GM18873 (cell line): ENCODE measurements around the gene CTSO.
"Not testable (repeated sequence)": the region's sequence is repeated elsewhere in the genome, so short reads cannot be mapped to it uniquely, and the experiment has no call there.

Experiments used
- ATAC-seq: cut with Tn5 transposase; IDR thresholded peaks from one replicate; pipeline ENCODE4 v1.9.1; 2021; ENCODE audit warnings: mild to moderate bottlenecking, moderate library complexity, moderate number of reproducible peaks; ENCODE audit not compliant: unreplicated experiment, low FRiP score

Gene CTSO

GRCh38 chr4:155909615-155910226, 43.9 kb downstream of the CTSO start:
- no peak for ATAC-seq

DNA sequence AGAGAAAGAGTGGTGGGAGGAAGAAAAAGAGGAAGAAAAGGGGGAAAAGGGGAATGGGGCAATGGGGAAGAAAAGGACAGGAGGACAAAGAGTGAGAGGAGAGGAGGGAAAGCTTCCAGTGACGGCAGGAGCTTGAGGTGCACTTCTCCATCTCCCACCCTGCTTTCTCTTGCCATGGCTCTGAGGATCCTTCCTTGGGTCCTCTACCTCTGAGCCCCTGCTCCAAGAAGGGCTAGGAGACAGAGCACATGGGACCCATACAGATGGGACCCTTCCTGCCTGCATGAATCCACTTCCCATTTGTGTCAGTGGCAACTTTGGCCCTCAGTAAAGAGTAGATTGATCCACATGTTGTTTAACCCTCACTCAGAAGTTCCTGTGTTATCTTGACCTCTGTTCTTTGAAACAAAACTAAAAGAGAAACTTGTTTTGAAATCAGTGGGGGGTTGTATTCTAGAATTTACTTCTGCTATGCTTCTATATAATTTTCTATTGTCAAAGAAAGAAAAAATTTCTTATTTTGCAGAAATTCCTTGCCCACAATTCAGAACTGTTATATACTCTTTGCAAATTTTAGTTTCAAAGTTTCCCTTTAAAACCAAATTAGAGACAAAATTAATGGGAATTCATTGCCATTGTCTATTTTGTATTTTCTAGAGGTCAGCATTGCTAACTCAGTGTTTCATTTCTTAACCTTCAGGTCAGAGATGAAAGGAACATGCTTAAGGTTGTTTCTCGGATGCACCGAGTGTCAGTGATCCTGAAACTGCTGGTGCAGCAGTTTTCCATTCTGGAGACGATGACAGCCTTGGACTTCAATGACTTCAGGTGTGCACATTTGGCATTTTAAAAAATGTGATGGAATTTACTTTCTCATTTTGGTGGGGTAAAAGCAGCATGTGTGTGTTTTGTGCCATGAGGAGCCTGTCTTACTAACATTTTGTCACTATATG, 45.2 kb downstream of the CTSO start:
- no peak for ATAC-seq

- no peak for ATAC-seq
These were observed 46.1 kb downstream of the CTSO start for GRCh38 chr4:155907556-155907955.

DNA sequence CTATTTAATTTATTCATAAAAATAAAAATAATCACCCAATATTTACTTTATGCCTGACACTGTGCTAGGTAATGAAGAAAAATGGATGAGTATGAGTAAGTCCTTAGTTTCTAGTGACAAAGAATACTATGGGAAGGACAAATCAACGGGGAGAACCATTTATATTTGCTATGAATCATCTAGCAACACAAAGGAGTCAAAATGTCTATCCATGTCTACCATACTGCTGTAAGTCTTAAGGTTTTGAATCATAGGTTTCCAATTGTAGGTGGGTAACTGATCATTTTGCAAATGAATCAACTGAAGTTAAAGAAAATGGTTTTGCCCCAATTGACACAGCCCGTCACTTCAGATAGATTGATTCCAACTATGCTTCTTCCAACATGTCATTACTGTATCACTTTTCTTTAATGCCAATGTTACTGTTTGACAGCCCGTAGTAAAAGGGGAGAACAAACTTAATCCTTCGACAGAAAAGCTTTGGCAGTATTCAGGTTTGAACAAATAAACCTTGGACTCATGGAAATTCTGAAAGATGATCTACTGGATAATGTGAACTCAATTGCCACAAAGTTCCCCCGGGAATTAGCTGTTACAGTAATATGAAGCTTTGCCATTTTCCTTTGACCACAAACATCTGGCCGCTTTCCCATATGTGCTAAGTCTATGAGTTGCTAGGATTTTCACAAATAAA, 47.0 kb downstream of the CTSO start:
- ATAC-seq, result no peak

DNA sequence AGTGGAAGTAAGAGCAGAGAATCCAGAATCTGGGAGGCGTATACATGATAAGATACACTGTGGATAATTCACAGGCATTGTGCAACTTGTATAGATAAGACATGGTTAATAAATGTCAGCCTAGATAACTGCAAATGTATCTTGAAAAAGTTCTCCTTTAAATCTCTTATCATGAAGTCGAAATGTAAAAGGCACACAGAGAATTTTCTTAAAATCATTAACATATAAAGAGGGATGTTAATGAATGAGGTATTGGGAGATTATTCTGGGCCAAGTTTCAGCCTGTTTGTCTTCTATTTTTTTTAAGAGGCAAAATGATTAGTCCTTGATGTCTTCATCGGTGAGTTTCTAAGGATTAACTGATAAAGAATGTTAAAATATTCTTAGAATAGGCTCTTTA, 49.3 kb downstream of the CTSO start:
- ATAC-seq, result no peak

- no peak for ATAC-seq
These were observed 50.2 kb downstream of the CTSO start, which contains the start of gene TDO2 for GRCh38 chr4:155903453-155903852. TSS of gene TDO2 (plus strand) at chr4:155903696. CDS start at chr4:155903759, 63 bp downstream.

DNA sequence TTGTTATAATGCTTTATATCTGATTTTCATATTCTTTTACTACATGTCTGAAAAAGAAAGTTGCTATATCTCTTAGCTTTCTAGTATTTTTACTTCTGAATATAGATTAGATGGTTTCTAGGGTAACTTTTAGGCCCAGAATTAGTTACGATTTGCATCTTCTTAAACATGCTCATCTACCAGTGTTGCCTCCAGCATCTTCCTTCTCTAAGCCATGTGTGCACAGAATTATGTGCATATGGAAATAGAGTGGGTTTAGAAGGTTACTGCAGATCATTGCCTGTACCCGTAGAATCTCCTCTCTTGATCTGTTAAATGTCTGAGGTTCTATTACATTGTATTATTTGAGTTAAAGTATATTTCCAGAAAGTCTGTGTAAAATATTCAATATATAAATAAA, 52.7 kb downstream of the CTSO start:
- ATAC-seq, result no peak

DNA sequence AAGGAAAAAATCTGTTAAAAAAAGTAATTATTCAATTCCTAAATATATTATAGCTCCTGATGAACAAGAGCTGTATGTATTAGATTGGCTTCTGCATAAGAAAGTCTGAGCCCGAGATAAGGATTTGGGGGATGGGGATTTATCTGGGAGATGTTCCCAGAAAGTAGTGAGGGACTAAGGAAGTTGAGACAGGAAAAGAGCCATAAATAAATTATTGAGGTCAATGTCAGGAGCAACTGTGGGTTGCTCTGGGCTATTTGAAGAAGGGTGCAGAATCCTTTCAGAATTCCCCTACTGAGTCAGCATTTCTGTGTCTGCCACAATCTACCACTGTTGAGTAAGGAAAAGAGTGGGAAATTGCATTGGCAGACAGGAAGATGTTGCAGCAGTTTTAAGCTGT, 53.3 kb downstream of the CTSO start:
- ATAC-seq, result no peak

GRCh38 chr4:155899891-155900290, 53.8 kb downstream of the CTSO start:
- no peak for ATAC-seq

- ATAC-seq, result not testable (repeated sequence)
These were observed 55.3 kb downstream of the CTSO start for GRCh38 chr4:155898371-155898770.

DNA sequence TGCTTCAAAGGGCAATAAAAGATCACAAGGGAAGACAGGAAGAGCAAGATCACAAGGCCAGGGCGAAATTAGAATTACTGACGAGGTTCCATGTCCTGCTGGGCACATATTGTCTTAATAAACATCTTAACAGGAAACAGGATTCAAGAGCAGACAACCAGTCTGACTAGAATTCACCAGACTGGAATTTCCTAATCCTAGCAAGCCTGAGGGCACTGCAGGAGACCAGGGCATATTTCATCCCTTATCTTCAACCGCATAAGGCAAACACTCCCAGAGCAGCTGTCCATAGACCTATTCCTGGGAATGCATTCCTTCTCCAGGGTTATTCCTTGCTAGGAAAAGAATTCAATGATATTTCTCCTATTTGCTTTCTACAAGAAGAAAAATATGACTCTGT, 62.6 kb downstream of the CTSO start:
- no peak for ATAC-seq

- ATAC-seq, result no peak
These were observed 63.7 kb downstream of the CTSO start for GRCh38 chr4:155889946-155890345.

- ATAC-seq, result peak; percentile 95
These were observed 64.5 kb downstream of the CTSO start for GRCh38 chr4:155889031-155889793.

DNA sequence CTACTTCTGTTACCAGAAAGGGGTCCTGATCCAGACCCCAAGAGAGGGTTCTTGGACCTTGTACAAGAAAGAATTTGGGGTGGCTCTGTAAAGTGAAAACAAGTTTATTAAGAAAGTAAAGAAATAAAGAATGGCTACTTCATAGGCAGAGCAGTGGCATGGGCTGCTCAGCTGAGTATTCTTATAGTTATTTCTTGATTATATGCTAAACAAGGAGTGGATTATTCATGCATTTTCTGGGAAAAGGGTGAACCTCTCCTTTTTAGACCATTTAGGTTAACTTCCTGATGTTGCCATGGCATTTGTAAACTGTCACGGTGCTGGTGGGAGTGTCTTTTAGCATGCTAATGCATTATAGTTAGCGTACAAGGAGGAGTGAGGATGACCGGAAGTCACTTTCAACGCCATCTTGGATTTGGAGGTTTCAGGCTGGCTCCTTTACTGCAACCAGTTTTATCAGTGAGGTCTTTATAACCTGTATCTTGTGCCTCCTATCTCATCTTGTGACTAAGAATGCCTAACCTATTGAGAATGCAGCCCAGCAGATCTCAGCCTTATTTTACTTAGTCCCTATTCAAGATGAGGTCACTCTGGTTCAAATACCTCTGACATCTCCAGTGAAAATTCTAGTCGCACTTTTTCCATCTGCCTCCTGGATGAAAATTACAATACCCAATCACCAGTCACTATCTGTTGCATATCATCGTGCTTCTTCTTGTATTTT, 65.7 kb downstream of the CTSO start:
- no peak for ATAC-seq

DNA sequence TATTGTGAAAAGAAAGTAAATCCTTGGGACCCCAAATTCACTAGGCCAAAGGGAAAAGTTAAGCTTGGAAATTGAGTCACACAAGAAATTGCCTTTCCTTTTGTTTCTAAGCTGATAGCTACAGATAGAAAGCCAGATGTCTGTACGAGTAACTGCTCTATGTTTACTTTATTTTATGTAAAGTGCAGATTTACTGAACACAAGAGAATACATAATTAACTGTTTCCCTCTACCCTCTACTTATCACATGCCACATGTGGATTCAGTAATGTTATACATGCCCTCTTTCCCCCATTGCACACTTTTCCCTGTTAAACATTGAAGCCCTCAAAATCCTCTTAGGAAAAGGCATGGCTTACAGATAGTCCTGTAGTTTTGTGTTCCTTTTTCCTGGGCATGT, 66.6 kb downstream of the CTSO start:
- no peak for ATAC-seq

DNA sequence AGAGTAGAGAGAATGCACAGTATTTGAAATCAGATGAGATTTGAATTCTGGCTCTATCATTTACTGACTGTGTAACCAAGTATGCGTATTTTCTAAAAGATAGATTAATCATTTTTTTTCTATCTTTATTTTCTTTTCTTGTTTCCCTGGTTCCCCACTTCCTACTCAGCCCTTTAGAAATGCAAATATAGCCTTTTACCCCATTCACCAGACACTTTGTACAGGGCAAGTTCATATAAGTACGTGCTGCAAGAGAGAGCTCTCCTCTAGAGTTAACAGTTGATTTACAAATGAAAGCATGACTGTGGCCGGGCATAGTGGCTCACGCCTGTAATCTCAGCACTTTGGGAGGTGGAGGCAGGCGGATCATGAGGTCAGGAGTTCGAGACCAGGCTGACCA, 68.0 kb downstream of the CTSO start:
- ATAC-seq, result no peak

DNA sequence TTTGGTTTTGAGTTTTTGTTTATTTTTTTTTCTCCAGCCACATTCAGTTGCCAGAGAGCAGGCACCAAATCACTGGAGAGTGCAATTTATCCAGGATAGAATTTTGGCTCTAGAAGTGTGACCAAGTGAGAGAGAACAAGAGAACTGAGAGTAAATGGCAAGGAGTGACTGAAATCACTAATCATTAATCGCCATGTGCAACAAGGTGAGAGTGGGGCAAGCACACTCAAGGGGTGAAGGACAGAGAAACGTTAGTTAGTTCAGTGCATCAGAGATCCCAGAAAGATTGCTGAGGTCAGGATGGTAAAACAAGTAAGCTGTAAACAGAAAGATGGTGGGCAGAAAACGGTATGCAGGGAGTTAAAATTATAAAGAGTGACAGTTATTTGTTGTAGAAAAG, 69.8 kb downstream of the CTSO start:
- no peak for ATAC-seq

DNA sequence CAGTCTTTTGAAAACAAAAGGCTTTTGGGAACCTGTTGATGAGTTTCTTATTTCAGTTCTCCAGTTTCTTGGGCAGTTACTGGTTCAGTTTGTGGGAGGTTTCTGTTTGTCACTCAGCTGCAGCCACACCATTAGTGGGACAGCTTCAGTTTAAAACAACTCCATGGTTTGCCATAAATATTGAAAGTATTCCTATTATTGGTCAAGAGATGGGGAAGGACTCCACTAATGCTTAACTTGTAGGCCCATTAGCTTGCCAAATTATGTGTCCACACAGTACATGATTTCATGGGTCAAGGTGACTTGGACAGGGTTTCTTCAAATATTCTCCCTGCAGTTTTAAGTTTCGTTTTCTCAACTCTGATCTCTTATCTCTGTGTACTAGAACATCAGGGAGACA, 72.1 kb downstream of the CTSO start:
- ATAC-seq, result no peak

- no peak for ATAC-seq
These were observed 73.9 kb downstream of the CTSO start for GRCh38 chr4:155879767-155880166.

DNA sequence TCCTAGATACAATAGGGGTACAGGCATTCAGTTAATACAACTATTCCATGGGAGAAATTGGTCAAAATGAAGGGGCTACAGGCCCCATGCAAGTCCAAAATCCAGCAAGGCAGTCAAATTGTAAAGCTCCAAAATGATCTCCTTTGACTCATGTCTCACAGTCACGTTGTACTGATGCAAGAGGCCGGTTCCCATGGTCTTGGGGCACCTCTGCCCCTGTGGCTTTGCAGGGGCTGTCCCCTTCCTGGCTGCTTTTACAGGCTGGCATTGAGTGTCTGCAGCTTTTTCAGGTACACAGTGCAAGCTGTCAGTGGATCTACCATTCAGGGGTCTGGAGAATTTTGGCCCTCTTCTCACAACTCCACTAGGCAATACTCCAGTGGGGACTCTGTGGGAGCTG, 75.1 kb downstream of the CTSO start:
- no peak for ATAC-seq
